Adrenal gland (tissue), 12 donors: ENCODE data around the gene CCDC186. TPM values are rescaled to one million over a fixed set of nuclear protein-coding genes. Genes with fewer than 3 reads are reported as not detected.
A peak's percentile ranks its signal among the peaks of the same experiment; 100 is the strongest.

ENCODE experiments used
- DNase-seq, 7 donors: peaks; one replicate each; pipeline ENCODE4 v3.0.0-alpha.2; 2019 to 2020
- H3K27ac ChIP-seq, 5 donors: fragments of 200-600 bp; sonication (generic) in 4 of 5; 1 replicate in 3 of 5; 2 replicates in 2 of 5; pipeline versions ENCODE4 v1.5.1 to v1.8.0; 2016 to 2020; ENCODE audit warnings: mild to moderate bottlenecking in 1 of 5
- H3K27me3 ChIP-seq: fragments of 200-600 bp; 2 replicates; pipeline ENCODE4 v1.8.0; 2021
- H3K36me3 ChIP-seq, 2 donors: fragments of 200-600 bp; replicated peaks in 1 of 2; 1 replicate in 1 of 2; 2 replicates in 1 of 2; pipeline versions ENCODE4 v1.5.1 to v1.8.0; 2018 to 2022
- H3K4me1 ChIP-seq, 2 donors: fragments of 200-600 bp; replicated peaks in 1 of 2; 1 replicate in 1 of 2; 2 replicates in 1 of 2; pipeline versions ENCODE4 v1.5.1 to v1.8.0; 2018 to 2021
- H3K4me3 ChIP-seq, 4 donors: fragments of 200-600 bp; sonication (generic) in 3 of 4; one replicate each; pipeline ENCODE4 v1.5.1; 2016 to 2018
- H3K9me3 ChIP-seq, 3 donors: fragments of 200-600 bp; sonication (generic) in 1 of 3; replicated peaks in 1 of 3; 1 replicate in 2 of 3; 2 replicates in 1 of 3; pipeline versions ENCODE4 v1.5.1 to v1.8.0; 2016 to 2021
- POLR2A ChIP-seq, 2 donors: fragments of 450-650 bp; IDR thresholded peaks; one replicate each; pipeline ENCODE4 v1.6.1; 2017; ENCODE audit warnings: antibody characterized with exemption in 2 of 2, mild to moderate bottlenecking in 2 of 2, moderate library complexity in 1 of 2
- WGBS, 4 donors: extraction: QIAGEN DNeasy Blood & Tissue Kit in 2 of 4; methylation state at CpG; one replicate each; pipeline versions ENCODE4 v1.1.5 to v1.1.7; 2013 to 2017; 5-methylcytosine and 5-hydroxymethylcytosine counted together
- intact Hi-C, 2 donors: fragments of 100-400 bp; cut with DNase I; formaldehyde crosslinking; loops; one replicate each; pipeline versions ENCODE4 v1.14.1 to v1.15.0; 2022 to 2023
- polyA plus RNA-seq, 3 donors: library from polyadenylated mRNA; stranded (reverse); fragments of 200-250 nt in 2 of 3; fragments of 350-450 nt in 1 of 3; fragmentation: Illumina TruSeq in 1 of 3; extraction: RNeasy Lipid Tissue Mini Kit (QIAGEN cat#74804) in 1 of 3; gene quantifications; one replicate each; pipeline ENCODE4 v1.2.3, GENCODE V29; 2013 to 2014
- total RNA-seq, 9 donors: library from RNA; depleted of rRNA in 4 of 9; stranded (reverse); fragments of >200 nt in 4 of 9; fragments of 120-200 nt in 1 of 9; fragmentation: NEBNext Ultra II Directional in 1 of 9; extraction: Animal tissue kit (Norgen Biotek cat#: 25700) in 1 of 9; gene quantifications; one replicate each; pipeline versions ENCODE4 v1.1.0 to v1.2.4, GENCODE V29; 2013 to 2023
- TF ChIP-seq, protein P1 (sequence below), 6 experiments: fragments of 450-650 bp in 4 of 6; fragments of 200-600 bp in 2 of 6; sonication (generic) in 1 of 6; IDR thresholded peaks; 1 replicate in 5 of 6; 2 replicates in 1 of 6; pipeline versions ENCODE4 v1.5.1 to v1.8.0; 2016 to 2021; ENCODE audit warnings: antibody characterized with exemption in 6 of 6, mild to moderate bottlenecking in 2 of 6, moderate library complexity in 1 of 6
- donor health status: healthy with polysubstance abuse.
- donor health status: Bipolar disorder and iron deficiency.
- donor health status: DM: yes; HTN: yes; CAD: no.
- donor health status: DM: no; HTN: no; CAD: no.
- donor health status: DM: no; HTN: no; CAD: no.
- donor health status: DM: yes; HTN: yes; CAD: no.

The CCDC186 gene
- total and polyA plus RNA-seq, 12 donors, result 1.9 to 20.1 (median 16.8) TPM

DNA sequence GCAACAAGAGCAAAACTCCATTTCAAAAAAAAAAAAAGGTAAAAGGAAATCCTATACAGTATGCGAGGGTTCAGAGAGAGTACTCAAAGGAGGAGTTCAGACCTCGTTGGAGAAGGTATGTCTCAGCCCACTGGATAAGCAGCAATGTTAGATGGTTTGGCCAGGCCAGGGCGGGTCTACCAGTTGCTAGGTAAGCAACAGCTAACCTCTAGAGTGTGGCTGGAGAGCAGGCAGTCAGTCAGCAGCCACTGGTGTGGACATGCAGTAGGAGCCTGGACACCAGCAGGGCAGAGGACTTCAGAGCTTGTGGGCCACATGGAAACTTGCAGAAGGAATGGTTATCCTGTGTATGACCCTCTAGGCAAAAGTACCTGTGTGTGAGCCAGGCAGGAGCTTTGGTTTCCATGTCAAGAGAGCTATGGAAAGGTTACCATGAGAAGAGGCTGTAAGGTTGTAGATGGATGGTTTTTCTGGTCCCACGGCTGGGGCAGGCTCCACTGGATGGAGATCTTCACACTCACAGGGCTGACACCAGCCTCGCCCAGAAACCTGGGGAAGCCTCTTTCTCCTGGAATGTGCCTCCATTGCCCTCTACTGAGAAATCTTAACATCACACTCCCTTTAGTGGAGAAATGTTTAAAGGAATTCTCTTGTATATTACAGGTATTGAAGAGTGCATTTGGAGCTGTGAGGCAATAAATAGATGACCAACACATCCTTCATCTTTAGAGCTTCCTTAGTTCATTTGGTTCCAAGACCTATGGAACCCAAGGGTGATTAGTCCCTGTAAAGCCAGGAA is 63.6 kb downstream of the CCDC186 start:
- Histone ChIP-seq H3K4me3 (no peak overlapping the region), H3K4me1 (no peaks in the 10 kb centered on the region), H3K36me3 (no peaks in the 10 kb centered on the region), H3K27me3 (no peaks in the 10 kb centered on the region), H3K9me3 (no peaks in the 10 kb centered on the region), H3K27ac (no peak overlapping the region)
- DNase-seq, result no peak
- no peak for TF ChIP-seq POLR2A (IDR thresholded peaks at IDR 0.05)
- TF ChIP-seq, protein P1, sequence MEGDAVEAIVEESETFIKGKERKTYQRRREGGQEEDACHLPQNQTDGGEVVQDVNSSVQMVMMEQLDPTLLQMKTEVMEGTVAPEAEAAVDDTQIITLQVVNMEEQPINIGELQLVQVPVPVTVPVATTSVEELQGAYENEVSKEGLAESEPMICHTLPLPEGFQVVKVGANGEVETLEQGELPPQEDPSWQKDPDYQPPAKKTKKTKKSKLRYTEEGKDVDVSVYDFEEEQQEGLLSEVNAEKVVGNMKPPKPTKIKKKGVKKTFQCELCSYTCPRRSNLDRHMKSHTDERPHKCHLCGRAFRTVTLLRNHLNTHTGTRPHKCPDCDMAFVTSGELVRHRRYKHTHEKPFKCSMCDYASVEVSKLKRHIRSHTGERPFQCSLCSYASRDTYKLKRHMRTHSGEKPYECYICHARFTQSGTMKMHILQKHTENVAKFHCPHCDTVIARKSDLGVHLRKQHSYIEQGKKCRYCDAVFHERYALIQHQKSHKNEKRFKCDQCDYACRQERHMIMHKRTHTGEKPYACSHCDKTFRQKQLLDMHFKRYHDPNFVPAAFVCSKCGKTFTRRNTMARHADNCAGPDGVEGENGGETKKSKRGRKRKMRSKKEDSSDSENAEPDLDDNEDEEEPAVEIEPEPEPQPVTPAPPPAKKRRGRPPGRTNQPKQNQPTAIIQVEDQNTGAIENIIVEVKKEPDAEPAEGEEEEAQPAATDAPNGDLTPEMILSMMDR (IDR thresholded peaks at IDR 0.05), result no peak
- intact Hi-C loops, result no loop called here
- WGBS, 4 donors, result 62 to 84% (median 77%) methylated on average over 5 of the region's 5 CpGs

DNA sequence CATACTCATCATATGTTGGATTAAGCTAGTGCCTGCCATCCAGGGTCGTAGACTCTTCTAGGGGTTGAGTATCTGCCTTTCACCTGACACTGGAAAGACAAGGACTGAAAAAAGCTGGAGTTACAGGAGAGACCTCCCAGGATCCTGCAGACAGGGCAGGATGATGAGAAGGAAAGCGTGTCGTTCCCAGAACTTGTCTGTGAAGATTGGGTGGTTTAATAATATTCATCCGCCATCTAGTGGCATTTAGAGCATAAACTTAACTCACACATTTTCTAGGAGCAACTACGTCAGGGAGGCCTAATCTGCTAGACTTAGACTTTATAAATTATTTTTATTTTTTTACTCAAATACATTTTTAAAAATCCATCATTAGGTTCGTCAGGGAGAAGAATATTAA is 70.7 kb downstream of the CCDC186 start:
- peak in 1 of 7 donors; percentile 16 for DNase-seq
- intact Hi-C loops, result loop anchor here (5.0 to 10.0 kb wide), 3 partner anchors 301 to 398 kb away; no protein-coding TSS in a partner anchor
- Histone ChIP-seq H3K27ac (no peak overlapping the region), H3K4me1 (peaks cover 7 to 11% of the 10 kb centered on the region in 2 donors), H3K36me3 (no peaks in the 10 kb centered on the region), H3K27me3 (peaks cover 6% of the 10 kb centered on the region), H3K4me3 (no peak overlapping the region), H3K9me3 (no peaks in the 10 kb centered on the region)
- TF ChIP-seq, protein P1 (IDR thresholded peaks at IDR 0.05), result peak; percentile 48 to 77 (median 65)
- TF ChIP-seq POLR2A (IDR thresholded peaks at IDR 0.05), result no peak
- WGBS, 4 donors, result 12 to 17% (median 16%) methylated on average over 6 of the region's 6 CpGs

DNA sequence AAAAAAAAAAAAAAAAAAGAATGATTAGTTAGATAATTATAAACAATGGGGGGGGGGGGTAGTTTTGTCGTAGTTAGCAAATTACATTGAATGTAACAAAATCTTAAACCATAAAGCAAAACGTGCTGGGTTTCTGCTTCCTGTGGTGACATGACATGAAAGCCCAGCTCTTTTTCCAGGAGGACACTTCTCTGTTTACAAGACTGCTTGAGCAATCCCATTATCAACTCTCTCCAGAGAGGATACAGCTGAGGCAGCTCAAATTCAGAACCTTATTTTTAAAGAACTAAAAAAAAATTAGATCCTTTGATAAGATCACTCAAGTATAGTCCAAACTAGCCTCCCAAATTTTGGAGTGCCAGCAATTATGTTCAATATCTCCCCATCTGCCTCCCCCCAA is 71.7 kb downstream of the CCDC186 start:
- Histone ChIP-seq H3K36me3 (no peaks in the 10 kb centered on the region), H3K27ac (no peak overlapping the region), H3K9me3 (no peaks in the 10 kb centered on the region), H3K27me3 (peaks cover 6% of the 10 kb centered on the region), H3K4me1 (peaks cover 7 to 11% of the 10 kb centered on the region in 2 donors), H3K4me3 (no peak overlapping the region)
- intact Hi-C loops, result loop anchor here (5.0 to 10.0 kb wide), 3 partner anchors 300 to 397 kb away; no protein-coding TSS in a partner anchor
- WGBS, 4 donors, result 23 to 55% (median 38%) methylated on average over 2 of the region's 2 CpGs
- TF ChIP-seq POLR2A (IDR thresholded peaks at IDR 0.05), result no peak
- TF ChIP-seq, protein P1 (IDR thresholded peaks at IDR 0.05), result no peak
- DNase-seq, result no peak

DNA sequence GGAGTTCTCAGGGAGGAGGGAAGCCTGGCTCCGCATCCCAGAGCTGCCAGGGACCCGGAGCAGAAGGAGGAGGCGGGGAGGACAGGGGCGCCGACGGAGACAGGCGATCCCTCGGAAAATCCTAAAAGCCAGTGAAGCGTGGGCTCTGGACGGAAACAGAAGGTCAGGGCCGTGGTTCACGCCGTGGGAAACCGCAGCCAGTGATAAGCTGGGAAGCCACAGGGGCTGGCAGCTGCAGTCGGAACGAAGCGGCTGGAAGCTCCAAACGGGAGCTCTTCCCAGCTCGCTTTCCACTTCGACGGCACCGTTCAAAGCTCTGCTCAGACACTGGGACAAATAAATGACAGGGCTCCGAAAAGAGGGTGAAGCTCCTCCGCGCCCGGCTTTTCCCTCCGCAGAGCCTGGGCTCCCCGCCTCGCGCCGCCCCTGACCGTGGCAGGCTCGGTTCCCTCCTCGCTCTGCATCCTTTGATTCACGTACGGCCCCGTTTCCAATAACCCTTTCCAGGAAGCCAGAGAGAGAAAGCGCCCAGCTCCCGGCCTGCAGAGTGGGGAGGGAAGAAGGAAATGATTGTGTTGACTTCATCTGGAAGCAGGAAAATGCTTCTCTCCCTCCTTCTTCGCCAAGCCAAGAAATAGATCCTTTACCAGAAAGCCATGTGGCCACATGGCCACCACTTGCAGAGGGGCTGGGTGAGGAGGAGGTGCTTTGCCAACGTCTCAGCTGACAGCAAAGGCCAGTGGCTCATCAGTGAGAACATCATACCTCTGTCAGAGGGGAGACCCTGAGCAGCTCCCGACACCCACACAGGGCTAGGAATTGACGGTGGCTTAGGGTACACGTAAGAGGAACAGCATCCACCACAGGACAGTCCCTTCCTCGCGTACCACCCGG is 72.9 kb downstream of the CCDC186 start:
- peaks cover 7 to 11% of the 10 kb centered on the region in 2 donors for H3K4me1 ChIP-seq
- intact Hi-C loops, result loop anchor here (5.0 to 10.0 kb wide), 3 partner anchors 299 to 396 kb away; no protein-coding TSS in a partner anchor
- H3K36me3 ChIP-seq, result no peaks in the 10 kb centered on the region
- peak overlapping the region in 2 of 4 donors; percentile 19 to 51 for H3K4me3 ChIP-seq
- WGBS, 4 donors, result 7 to 17% (median 9%) methylated on average over 28 to 47 of the region's 47 CpGs
- H3K27me3 ChIP-seq, result peaks cover 6% of the 10 kb centered on the region
- peak in 6 of 7 donors; percentile 25 to 54 (median 32) for DNase-seq
- no peak overlapping the region for H3K27ac ChIP-seq
- TF ChIP-seq, protein P1 (IDR thresholded peaks at IDR 0.05), result no peak
- TF ChIP-seq POLR2A (IDR thresholded peaks at IDR 0.05), result no peak
- H3K9me3 ChIP-seq, result no peaks in the 10 kb centered on the region
